Hematopoietic multipotent progenitor cell treated with erythropoietin and hydrocortisone succinate and interleukin-3 and kit ligand, for 4 days (in vitro differentiated cells): Measurements from ENCODE around the gene HDDC3.

Source experiments
- DNase-seq: peaks from one replicate; pipeline ENCODE4 v3.0.0-alpha.2; 2015

The HDDC3 gene

GRCh38 chr15:90952901-90953677 is 20.7 kb upstream of the HDDC3 start:
- DNase-seq, result no peak

GRCh38 chr15:90950676-90951075 is 18.3 kb upstream of the HDDC3 start:
- no peak for DNase-seq

- no peak for DNase-seq
Measured at GRCh38 chr15:90949979-90950675, 17.8 kb upstream of the HDDC3 start.

GRCh38 chr15:90948506-90948905 is 16.2 kb upstream of the HDDC3 start:
- no peak for DNase-seq

DNA sequence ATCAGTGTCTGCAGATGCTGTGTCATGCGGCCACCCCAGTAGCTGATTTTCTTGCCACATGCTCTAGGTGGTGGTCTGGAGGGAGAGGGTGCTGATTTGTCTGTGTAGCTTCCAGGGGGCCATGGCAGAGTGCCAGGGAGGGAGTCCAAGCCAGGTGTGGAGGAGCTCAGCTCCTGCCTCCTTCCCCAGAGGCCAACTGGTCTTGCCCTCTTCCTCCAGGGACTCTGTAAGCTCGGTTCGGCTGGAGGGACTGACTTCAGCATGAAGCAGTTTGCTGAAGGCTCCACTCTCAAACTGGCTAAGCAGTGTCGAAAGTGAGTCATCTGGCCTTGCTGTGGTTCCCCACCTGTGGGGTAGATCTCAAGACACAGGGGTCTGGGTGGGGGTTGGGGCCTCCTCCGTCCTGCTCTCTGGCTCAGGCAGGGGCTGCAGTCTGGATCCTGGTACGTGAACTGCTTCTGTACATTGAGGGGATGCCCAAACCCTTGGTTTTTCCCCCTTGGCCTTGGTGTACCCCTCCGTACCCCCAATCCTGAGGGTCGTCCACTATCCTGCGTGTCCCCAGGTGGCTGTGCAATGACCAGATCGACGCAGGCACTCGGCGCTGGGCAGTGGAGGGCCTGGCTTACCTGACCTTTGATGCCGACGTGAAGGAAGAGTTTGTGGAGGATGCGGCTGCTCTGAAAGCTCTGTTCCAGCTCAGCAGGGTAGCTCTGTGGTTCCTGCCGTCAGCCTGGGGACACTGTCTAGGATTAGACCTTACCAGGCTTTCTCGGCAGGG is 15.4 kb upstream of the HDDC3 start:
- no peak for DNase-seq

GRCh38 chr15:90946941-90947576 is 14.7 kb upstream of the HDDC3 start:
- no peak for DNase-seq

- no peak for DNase-seq
Measured at GRCh38 chr15:90946538-90946937, 14.2 kb upstream of the HDDC3 start.

GRCh38 chr15:90945091-90945490 is 12.7 kb upstream of the HDDC3 start:
- DNase-seq, result no peak

- DNase-seq, result no peak
Measured at GRCh38 chr15:90942354-90943120, 10.2 kb upstream of the HDDC3 start.

DNA sequence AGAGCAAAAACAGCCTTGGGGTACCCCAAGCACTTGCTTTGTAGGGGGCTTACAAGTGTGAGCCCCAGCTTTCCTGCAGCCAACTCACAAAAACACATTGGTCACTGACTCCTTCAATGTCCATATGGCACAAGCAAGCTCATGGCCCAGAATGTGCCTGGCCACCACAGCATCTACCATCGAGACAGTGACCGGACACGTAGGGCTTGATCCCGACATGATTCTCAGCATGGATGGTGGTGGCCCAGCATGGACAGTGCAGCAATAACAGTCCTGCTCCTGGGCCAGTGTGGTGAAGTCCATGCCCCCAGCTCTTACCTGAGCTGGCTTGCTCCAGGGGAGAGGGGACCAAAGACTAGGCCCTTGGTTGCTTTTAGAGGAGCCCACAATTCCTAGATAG is 8.7 kb upstream of the HDDC3 start:
- DNase-seq, result no peak

DNA sequence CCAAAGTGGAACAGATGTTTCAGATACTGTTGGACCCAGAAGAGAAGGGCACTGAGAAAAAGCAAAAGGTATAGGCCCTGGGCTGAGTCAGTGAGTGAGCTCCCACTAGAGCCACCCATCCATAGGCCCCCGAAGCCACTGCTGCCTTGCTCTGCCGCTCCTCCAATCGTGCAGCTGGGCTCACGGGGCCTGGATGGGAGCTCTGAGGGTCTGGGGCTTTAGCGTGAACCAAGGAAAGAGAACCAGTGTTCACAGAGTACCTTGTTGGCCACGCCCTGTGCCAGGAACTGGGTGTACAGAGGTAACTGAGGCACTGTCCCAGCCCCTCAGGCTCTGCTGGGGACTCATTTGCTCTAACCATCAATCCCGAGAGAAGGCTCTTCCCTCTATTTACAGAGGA is 7.4 kb upstream of the HDDC3 start:
- no peak for DNase-seq

- no peak for DNase-seq
Measured at GRCh38 chr15:90938261-90938660, 5.9 kb upstream of the HDDC3 start.

- no peak for DNase-seq
Measured at GRCh38 chr15:90936823-90937222, 4.5 kb upstream of the HDDC3 start.

- DNase-seq, result peak; percentile 96
Measured at GRCh38 chr15:90934949-90935751, 2.8 kb upstream of the HDDC3 start, which contains the start of gene UNC45A. UNC45A (plus strand) TSS chr15:90935285; CDS start chr15:90935325, 40 bp downstream.

DNA sequence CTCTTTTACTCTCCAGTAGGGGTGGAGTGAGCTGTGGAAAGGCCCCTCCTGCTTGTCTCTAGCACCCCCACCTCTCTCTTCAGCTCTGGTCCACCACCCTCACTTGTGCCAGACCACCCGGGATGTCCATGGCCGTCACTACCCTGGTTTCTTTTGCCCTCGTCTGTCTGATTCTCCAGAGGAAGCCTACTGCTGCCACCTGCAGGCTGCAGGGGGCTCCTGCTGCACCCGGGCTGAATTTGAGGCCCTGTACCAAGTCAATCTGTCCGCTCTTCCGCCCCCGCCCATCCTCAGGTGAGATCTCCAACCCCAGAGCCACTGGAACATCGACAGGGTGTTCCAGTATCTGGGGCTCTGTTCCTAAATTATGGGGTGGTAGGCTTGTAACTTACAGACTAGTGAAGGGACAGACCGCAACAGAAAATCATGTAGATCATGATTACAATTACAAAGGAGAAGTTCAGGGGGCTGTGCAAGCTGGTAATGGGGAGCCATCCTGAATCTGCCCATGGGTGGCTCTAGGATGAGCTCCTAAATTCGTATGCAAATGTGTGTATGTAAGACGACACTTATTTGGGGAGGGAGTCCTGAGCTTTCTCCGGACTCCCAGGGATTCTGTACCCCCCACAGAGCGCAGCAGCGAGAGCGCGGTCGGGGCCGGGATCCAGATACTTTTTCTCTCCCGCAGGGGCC is 2.1 kb upstream of the HDDC3 start:
- peak; percentile 95 for DNase-seq

GRCh38 chr15:90933301-90933700 is 952 bp upstream of the HDDC3 start:
- DNase-seq, result peak; percentile 86

DNA sequence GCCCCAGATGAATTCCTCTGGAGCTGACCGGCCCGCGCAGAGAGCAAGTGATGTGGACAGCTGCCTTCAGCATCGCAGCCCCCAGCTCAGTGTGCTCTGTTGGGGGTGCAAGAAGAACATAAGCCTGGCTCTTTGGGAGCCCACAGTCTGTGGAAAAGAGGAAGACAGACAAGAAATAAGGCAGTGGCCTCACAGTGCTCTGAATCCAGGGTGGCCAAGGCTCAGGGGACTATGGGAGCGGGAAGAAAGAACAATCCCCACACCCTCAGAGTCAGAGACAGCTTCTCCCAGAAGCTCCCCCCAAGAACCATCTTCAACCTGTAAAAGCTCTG is 277 bp upstream of the HDDC3 start:
- no peak for DNase-seq

DNA sequence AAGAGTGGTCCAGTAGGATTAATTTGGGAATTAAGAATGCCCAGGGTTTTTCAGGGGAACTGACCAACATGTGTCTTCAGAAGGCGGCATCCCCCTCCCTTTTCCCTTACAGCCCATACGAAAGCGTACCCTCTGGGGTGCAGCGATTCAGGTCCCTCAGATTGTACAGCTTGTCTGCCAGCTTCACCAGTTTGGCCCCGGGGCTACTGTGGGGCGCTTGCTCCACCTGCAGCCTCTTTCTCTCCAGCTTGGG is 848 bp downstream of the HDDC3 start:
- DNase-seq, result no peak

GRCh38 chr15:90930861-90931574 is 1.3 kb downstream of the HDDC3 start:
- no peak for DNase-seq

GRCh38 chr15:90929246-90930019 is 2.9 kb downstream of the HDDC3 start:
- DNase-seq, result no peak
